ENCODE results near the gene SYNJ1. TPM values are rescaled to one million over a fixed set of nuclear protein-coding genes. Genes with fewer than 3 reads are reported as not detected.

The SYNJ1 gene
- total RNA-seq, 1 experiment from 2014 or later: 10.5 TPM

Other genes starting within 250 kb of the SYNJ1 start
- 0.57 TPM for gene TCP10L, start 142.5 kb downstream of the SYNJ1 start, total RNA-seq (2021; ENCODE audit: unreplicated experiment)
- gene CFAP298, start 115.6 kb downstream of the SYNJ1 start, total RNA-seq (2021; ENCODE audit: unreplicated experiment): 42.0 TPM
- 29.3 TPM for gene PAXBP1, start 43.7 kb upstream of the SYNJ1 start, total RNA-seq (2021; ENCODE audit: unreplicated experiment)